PC-3 (cell line): ENCODE data around the gene CDH9. TPM values are rescaled to one million over a fixed set of nuclear protein-coding genes. Genes with fewer than 3 reads are reported as not detected.

Experiments used
- ATAC-seq: fragments of 200-7000 bp; cut with Tn5 transposase; 2 replicates; pipeline ENCODE4 v1.9.1; 2020; ENCODE audit warnings: mild to moderate bottlenecking, moderate library complexity
- BruUV-seq: library from RNA; stranded (reverse); fragments of 400-500 nt; replicated peaks from 2 replicates; lab custom pipeline; 2021; lab: Mats Ljungman, UMichigan
- CTCF ChIA-PET: fragments of 300-600 bp; sonication (Branson Sonifier 250); formaldehyde crosslinking; loops from one replicate; lab custom pipeline; 2022; ENCODE audit warnings: antibody characterized with exemption; lab: Charles Lee
- POLR2A ChIA-PET: fragments of 300-600 bp; sonication (Branson Sonifier 250); formaldehyde crosslinking; loops from one replicate; lab custom pipeline; 2022; ENCODE audit warnings: antibody characterized with exemption; ENCODE audit not compliant: unreplicated experiment; lab: Charles Lee
- DNase-seq: peaks from one replicate; pipeline ENCODE4 v3.0.0-alpha.2; 2015
- H2AFZ ChIP-seq: fragments of 300-600 bp; sonication (generic); 2 replicates; pipeline ENCODE4 v1.6.0; 2016; ENCODE audit warnings: antibody characterized with exemption, low read length
- H3F3A ChIP-seq: fragments of 300-600 bp; sonication (generic); one replicate; pipeline ENCODE4 v1.6.0; 2017; ENCODE audit warnings: antibody characterized with exemption, low read length, control low read depth, mild to moderate bottlenecking; ENCODE audit not compliant: unreplicated experiment
- H3K27ac ChIP-seq: fragments of 300-600 bp; sonication (generic); 2 replicates; pipeline ENCODE4 v1.5.1; 2016; ENCODE audit warnings: mild to moderate bottlenecking, low read length
- H3K27me3 ChIP-seq: fragments of 300-600 bp; sonication (generic); 2 replicates; pipeline ENCODE4 v1.6.1; 2016; ENCODE audit warnings: low read length, mixed read lengths
- H3K36me3 ChIP-seq: fragments of 300-600 bp; sonication (generic); 2 replicates; pipeline ENCODE4 v1.6.1; 2016; ENCODE audit warnings: low read depth, mixed run types, low read length, mixed read lengths
- H3K4me1 ChIP-seq: fragments of 300-600 bp; sonication (generic); 2 replicates; pipeline ENCODE4 v1.5.1; 2016; ENCODE audit warnings: low read length; ENCODE audit not compliant: insufficient read depth
- H3K4me2 ChIP-seq: fragments of 300-600 bp; sonication (generic); 2 replicates; pipeline ENCODE4 v1.6.0; 2016; ENCODE audit warnings: low read length
- H3K4me3 ChIP-seq: fragments of 300-600 bp; sonication (generic); 2 replicates; pipeline ENCODE4 v1.5.1; 2016; ENCODE audit warnings: mild to moderate bottlenecking, low read length, mixed read lengths
- H3K79me2 ChIP-seq: fragments of 300-600 bp; sonication (generic); 2 replicates; pipeline ENCODE4 v1.6.1; 2017; ENCODE audit warnings: low read length, mixed read lengths
- H3K9ac ChIP-seq: fragments of 300-600 bp; sonication (generic); 2 replicates; pipeline ENCODE4 v1.6.0; 2016; ENCODE audit warnings: mild to moderate bottlenecking, low read length
- H3K9me2 ChIP-seq: fragments of 300-600 bp; sonication (generic); replicated peaks from 2 replicates; pipeline ENCODE4 v1.6.1; 2016; ENCODE audit warnings: mixed run types, low read length, mixed read lengths
- H3K9me3 ChIP-seq: fragments of 300-600 bp; sonication (generic); 2 replicates; pipeline ENCODE4 v1.6.1; 2016; ENCODE audit warnings: low read length, mixed read lengths
- H4K20me1 ChIP-seq: fragments of 300-600 bp; sonication (generic); 2 replicates; pipeline ENCODE4 v1.6.1; 2016; ENCODE audit warnings: low read length, mixed read lengths
- CTCF ChIP-seq: fragments of 300-600 bp; sonication (generic); conservative IDR thresholded peaks from 2 replicates; pipeline ENCODE4 v1.5.1; 2017; ENCODE audit warnings: antibody characterized with exemption, low read depth, mild to moderate bottlenecking, low read length
- EZH2 ChIP-seq: fragments of 300-600 bp; sonication (generic); IDR thresholded peaks from one replicate; pipeline ENCODE4 v1.6.1; 2017; ENCODE audit warnings: antibody characterized with exemption, mild to moderate bottlenecking, low read length; ENCODE audit not compliant: unreplicated experiment
- EZH2phosphoT487 ChIP-seq: fragments of 300-600 bp; sonication (generic); IDR thresholded peaks from 2 replicates; pipeline ENCODE4 v1.6.1; 2018; ENCODE audit warnings: mild to moderate bottlenecking, antibody characterized with exemption, low read length, borderline replicate concordance
- intact Hi-C: fragments of 100-400 bp; cut with micrococcal nuclease; formaldehyde crosslinking; loops from 2 replicates; pipeline ENCODE4 v1.9.0; 2023
- total RNA-seq: library from RNA; depleted of rRNA; stranded (reverse); fragments of >200 nt; gene quantifications from 2 replicates; pipeline ENCODE4 v1.2.3, GENCODE V29; 2014

The CDH9 gene
- total RNA-seq, 1 experiment from 2014 or later = not detected

GRCh38 chr5:27008604-27009539 lies 29.5 kb downstream of the CDH9 start:
- no TSS peak for BruUV-seq
- ATAC-seq = peak; percentile 87
- Histone ChIP-seq H3K36me3 (no peaks in the 10 kb centered on the region), H3K4me1 (peaks cover 21% of the 10 kb centered on the region), H3K9ac (peak overlapping the region; percentile 0; the same call in 1 of the 2 replicates), H3K4me3 (peak overlapping the region; percentile 22), H2AFZ (peak overlapping the region; percentile 42), H3F3A (peaks cover 3% of the 10 kb centered on the region), H3K27ac (peak overlapping the region; percentile 80), H3K4me2 (peak overlapping the region; percentile 64), H3K79me2 (no peaks in the 10 kb centered on the region), H3K27me3 (no peaks in the 10 kb centered on the region), H3K9me3 (no peaks in the 10 kb centered on the region), H4K20me1 (no peaks in the 10 kb centered on the region), H3K9me2 (no peaks in the 10 kb centered on the region)
- POLR2A ChIA-PET = interaction anchor here (0.6 kb wide), 1 partner anchor 429 kb away, joined by 3 read pairs; no protein-coding TSS in a partner anchor
- DNase-seq = peak; percentile 60
- CTCF ChIA-PET = interaction anchor here (0.7 kb wide), 1 partner anchor 43 kb away, joined by 3 read pairs; no protein-coding TSS in a partner anchor
- TF ChIP-seq EZH2phosphoT487 (no peak), CTCF (no peak), EZH2 (no peak)
- intact Hi-C loops = loop anchor here (1.0 to 5.0 kb wide), 2 partner anchors 115 to 432 kb away; no protein-coding TSS in a partner anchor

GRCh38 chr5:27007121-27007520 lies 31.3 kb downstream of the CDH9 start:
- Histone ChIP-seq H3K79me2 (no peaks in the 10 kb centered on the region), H3K36me3 (no peaks in the 10 kb centered on the region), H2AFZ (no peak overlapping the region), H3K27ac (no peak overlapping the region), H4K20me1 (no peaks in the 10 kb centered on the region), H3K9me2 (no peaks in the 10 kb centered on the region), H3K9ac (no peak overlapping the region), H3K4me1 (peaks cover 21% of the 10 kb centered on the region), H3K4me3 (no peak overlapping the region), H3K4me2 (no peak overlapping the region), H3K9me3 (no peaks in the 10 kb centered on the region), H3F3A (peaks cover 3% of the 10 kb centered on the region), H3K27me3 (no peaks in the 10 kb centered on the region)
- TF ChIP-seq EZH2phosphoT487 (no peak), EZH2 (no peak), CTCF (no peak)
- ChIA-PET CTCF (no interaction called here), POLR2A (interaction anchor here (0.6 kb wide), 1 partner anchor 782 kb away, joined by 4 read pairs; no protein-coding TSS in a partner anchor)
- no peak for ATAC-seq
- intact Hi-C loops = loop anchor here (5.0 kb wide), 1 partner anchor 430 kb away; no protein-coding TSS in a partner anchor
- no TSS peak for BruUV-seq
- DNase-seq = no peak

- no peak overlapping the region for H3K4me3 ChIP-seq
- ATAC-seq = peak; percentile 99
- ChIA-PET POLR2A (no interaction called here), CTCF (no interaction called here)
- H3K4me1 ChIP-seq = peaks cover 11% of the 10 kb centered on the region
- H3K36me3 ChIP-seq = no peaks in the 10 kb centered on the region
- no peaks in the 10 kb centered on the region for H3F3A ChIP-seq
- no peak overlapping the region for H3K9ac ChIP-seq
- peak overlapping the region; percentile 20; the same call in 1 of the 2 replicates for H3K27ac ChIP-seq
- DNase-seq = peak; percentile 46
- TF ChIP-seq EZH2phosphoT487 = no peak
- no peak for TF ChIP-seq CTCF
- no peak for TF ChIP-seq EZH2
- H2AFZ ChIP-seq = no peak overlapping the region
- intact Hi-C loops = no loop called here
- H3K27me3 ChIP-seq = no peaks in the 10 kb centered on the region
- H3K79me2 ChIP-seq = no peaks in the 10 kb centered on the region
- H3K9me2 ChIP-seq = no peaks in the 10 kb centered on the region
- peak overlapping the region; percentile 44 for H3K4me2 ChIP-seq
- no TSS peak for BruUV-seq
- H3K9me3 ChIP-seq = no peaks in the 10 kb centered on the region
- no peaks in the 10 kb centered on the region for H4K20me1 ChIP-seq
Measured at GRCh38 chr5:26986985-26987384, 51.4 kb downstream of the CDH9 start.
